NCI-H2196 treated with DMSO at 0.1 percent for 48 hours (cell line): ENCODE results near the gene KANSL1.

Experiments
- DNase-seq: peaks from one replicate; lab custom pipeline; 2025; ENCODE audit not compliant: unreplicated experiment; lab: John Stamatoyannopoulos, UW

KANSL1 gene

GRCh38 chr17:46169913-46170638, 23.2 kb downstream of the KANSL1 start:
- DNase-seq: no peak

- DNase-seq: no peak
These were observed 25.2 kb downstream of the KANSL1 start for GRCh38 chr17:46167826-46168569.

GRCh38 chr17:46167267-46167666, 26.0 kb downstream of the KANSL1 start:
- no peak for DNase-seq

GRCh38 chr17:46166692-46167249, 26.5 kb downstream of the KANSL1 start:
- no peak for DNase-seq

- DNase-seq: no peak
These were observed 29.2 kb downstream of the KANSL1 start for GRCh38 chr17:46163929-46164594.

GRCh38 chr17:46163316-46163715, 29.9 kb downstream of the KANSL1 start:
- DNase-seq: no peak

- no peak for DNase-seq
These were observed 30.4 kb downstream of the KANSL1 start for GRCh38 chr17:46162866-46163265.

GRCh38 chr17:46160169-46160568, 33.1 kb downstream of the KANSL1 start:
- no peak for DNase-seq

- no peak for DNase-seq
These were observed 33.5 kb downstream of the KANSL1 start for GRCh38 chr17:46159686-46160085.

- no peak for DNase-seq
These were observed 34.6 kb downstream of the KANSL1 start for GRCh38 chr17:46158323-46159296.

- no peak for DNase-seq
These were observed 35.7 kb downstream of the KANSL1 start for GRCh38 chr17:46157443-46158062.

GRCh38 chr17:46154151-46154816, 38.9 kb downstream of the KANSL1 start:
- DNase-seq: no peak

- DNase-seq: peak; percentile 46
These were observed 40.8 kb downstream of the KANSL1 start for GRCh38 chr17:46152423-46152822.

GRCh38 chr17:46151762-46152161, 41.5 kb downstream of the KANSL1 start:
- DNase-seq: no peak

GRCh38 chr17:46150216-46150963, 42.8 kb downstream of the KANSL1 start:
- no peak for DNase-seq

- DNase-seq: no peak
These were observed 45.0 kb downstream of the KANSL1 start for GRCh38 chr17:46148247-46148646.

GRCh38 chr17:46147296-46147695, 45.9 kb downstream of the KANSL1 start:
- DNase-seq: no peak

GRCh38 chr17:46144246-46144645, 49.0 kb downstream of the KANSL1 start:
- no peak for DNase-seq

GRCh38 chr17:46143827-46144236, 49.4 kb downstream of the KANSL1 start:
- no peak for DNase-seq
